Kidney (tissue), 14 donors: Measurements from ENCODE around the gene IFTAP. TPM values are rescaled to one million over a fixed set of nuclear protein-coding genes. Genes with fewer than 3 reads are reported as not detected.
A peak's percentile ranks its signal among the peaks of the same experiment; 100 is the strongest.

Experiments used
- DNase-seq, 5 donors: peaks; one replicate each; pipeline ENCODE4 v3.0.0-alpha.2; 2013 to 2020
- FAIRE-seq: peaks from 2 replicates; lab custom pipeline; 2012; peaks lifted over from hg19 to GRCh38; lab: Jason Lieb, UNC
- H3K27ac ChIP-seq, 2 donors: one replicate each; pipeline ENCODE4 v1.7.0; 2013; ENCODE audit warnings: low read depth in 2 of 2, low read length in 2 of 2, inconsistent platforms in 1 of 2
- H3K27me3 ChIP-seq: one replicate; pipeline ENCODE4 v1.7.1; 2013; ENCODE audit warnings: low read length, inconsistent platforms; ENCODE audit not compliant: control insufficient read depth, insufficient read depth
- H3K36me3 ChIP-seq, 3 donors: one replicate each; pipeline versions ENCODE4 v1.7.0 to v1.7.1; 2013; ENCODE audit warnings: low read length in 3 of 3, control low read depth in 1 of 3, inconsistent platforms in 1 of 3; ENCODE audit not compliant: insufficient read depth in 3 of 3, control insufficient read depth in 2 of 3
- H3K4me1 ChIP-seq, 3 donors: one replicate each; pipeline versions ENCODE4 v1.7.0 to v1.7.1; 2013; ENCODE audit warnings: low read length in 3 of 3, inconsistent platforms in 1 of 3, low read depth in 1 of 3; ENCODE audit not compliant: control insufficient read depth in 2 of 3, insufficient read depth in 2 of 3
- H3K4me3 ChIP-seq, 3 donors: one replicate each; pipeline versions ENCODE4 v1.7.0 to v1.8.1; 2013; ENCODE audit warnings: low read length in 3 of 3, control low read depth in 1 of 3, inconsistent platforms in 1 of 3
- H3K9ac ChIP-seq, 3 donors: one replicate each; pipeline versions ENCODE4 v1.7.0 to v1.7.1; 2013; ENCODE audit warnings: low read length in 3 of 3, control low read depth in 1 of 3, inconsistent platforms in 1 of 3
- H3K9me3 ChIP-seq, 3 donors: one replicate each; pipeline versions ENCODE4 v1.7.0 to v1.7.1; 2013; ENCODE audit warnings: low read length in 3 of 3, control low read depth in 1 of 3, inconsistent platforms in 1 of 3; ENCODE audit not compliant: control insufficient read depth in 2 of 3, insufficient read depth in 1 of 3
- intact Hi-C: fragments of 100-400 bp; cut with DNase I; formaldehyde crosslinking; loops from one replicate; pipeline ENCODE4 v1.11.1; 2022
- polyA plus RNA-seq: library from polyadenylated mRNA; stranded (reverse); fragments of 350-450 nt; fragmentation: Illumina TruSeq; extraction: RNeasy Lipid Tissue Mini Kit (QIAGEN cat#74804); gene quantifications from one replicate; pipeline ENCODE4 v1.2.3, GENCODE V29; 2014; ENCODE audit warnings: low read depth, low replicate concordance; ENCODE audit not compliant: insufficient read depth
- total RNA-seq: library from RNA; stranded (reverse); fragmentation: NEBNext Ultra II Directional; extraction: Animal tissue kit (Norgen Biotek cat#: 25700); gene quantifications from one replicate; pipeline ENCODE4 v1.2.1, GENCODE V29; 2021
- TF ChIP-seq, protein P1 (sequence below): IDR thresholded peaks from 3 replicates; pipeline ENCODE4 v1.5.1; 2012; ENCODE audit warnings: mild to moderate bottlenecking, moderate library complexity, borderline replicate concordance; ENCODE audit not compliant: insufficient read depth; ENCODE audit errors: extremely low read depth
- donor health status: control.
- donor health status: control.
- donor health status: control.
- donor health status: control.
- donor health status: control.
- donor health status: DM: yes; HTN: yes; CAD: no.
- donor health status: Normal renal cell carcinoma (clear cell type).

Gene IFTAP
- total and polyA plus RNA-seq, 2 donors from 2014 or later = 13.4 to 49.3 TPM

DNA sequence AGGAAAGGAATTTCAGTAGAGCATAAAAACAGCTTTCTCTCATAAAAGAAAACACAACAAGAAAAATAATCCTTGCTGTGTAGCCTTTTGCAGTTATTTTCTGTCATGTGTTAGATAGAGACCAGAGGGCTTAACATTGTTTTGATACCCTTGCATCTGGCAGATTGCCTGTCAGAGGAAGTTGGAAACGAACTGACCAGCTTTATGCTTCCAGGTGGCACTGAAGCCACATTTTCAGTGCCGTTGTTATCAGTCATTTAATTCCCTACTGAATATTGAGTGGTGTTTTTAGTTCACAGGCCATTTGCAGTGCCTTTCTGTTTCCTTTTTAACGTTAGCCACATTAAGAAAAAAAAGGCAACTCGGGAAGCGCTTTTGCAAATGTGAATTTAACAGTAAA lies 25.2 kb downstream of the IFTAP start:
- Histone ChIP-seq H3K27me3 (no peaks in the 10 kb centered on the region), H3K4me3 (peak overlapping the region in 1 of 3 donors; percentile 5), H3K9ac (no peak overlapping the region), H3K4me1 (peaks cover 0 to 4% (median 2%) of the 10 kb centered on the region in 3 donors), H3K9me3 (no peaks in the 10 kb centered on the region), H3K27ac (no peak overlapping the region), H3K36me3 (no peaks in the 10 kb centered on the region)
- DNase-seq = peak in 3 of 5 donors; percentile 13 to 78 (median 60)
- intact Hi-C loops = no loop called here
- TF ChIP-seq, protein P1, sequence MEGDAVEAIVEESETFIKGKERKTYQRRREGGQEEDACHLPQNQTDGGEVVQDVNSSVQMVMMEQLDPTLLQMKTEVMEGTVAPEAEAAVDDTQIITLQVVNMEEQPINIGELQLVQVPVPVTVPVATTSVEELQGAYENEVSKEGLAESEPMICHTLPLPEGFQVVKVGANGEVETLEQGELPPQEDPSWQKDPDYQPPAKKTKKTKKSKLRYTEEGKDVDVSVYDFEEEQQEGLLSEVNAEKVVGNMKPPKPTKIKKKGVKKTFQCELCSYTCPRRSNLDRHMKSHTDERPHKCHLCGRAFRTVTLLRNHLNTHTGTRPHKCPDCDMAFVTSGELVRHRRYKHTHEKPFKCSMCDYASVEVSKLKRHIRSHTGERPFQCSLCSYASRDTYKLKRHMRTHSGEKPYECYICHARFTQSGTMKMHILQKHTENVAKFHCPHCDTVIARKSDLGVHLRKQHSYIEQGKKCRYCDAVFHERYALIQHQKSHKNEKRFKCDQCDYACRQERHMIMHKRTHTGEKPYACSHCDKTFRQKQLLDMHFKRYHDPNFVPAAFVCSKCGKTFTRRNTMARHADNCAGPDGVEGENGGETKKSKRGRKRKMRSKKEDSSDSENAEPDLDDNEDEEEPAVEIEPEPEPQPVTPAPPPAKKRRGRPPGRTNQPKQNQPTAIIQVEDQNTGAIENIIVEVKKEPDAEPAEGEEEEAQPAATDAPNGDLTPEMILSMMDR = no peak
- FAIRE-seq = no peak

DNA sequence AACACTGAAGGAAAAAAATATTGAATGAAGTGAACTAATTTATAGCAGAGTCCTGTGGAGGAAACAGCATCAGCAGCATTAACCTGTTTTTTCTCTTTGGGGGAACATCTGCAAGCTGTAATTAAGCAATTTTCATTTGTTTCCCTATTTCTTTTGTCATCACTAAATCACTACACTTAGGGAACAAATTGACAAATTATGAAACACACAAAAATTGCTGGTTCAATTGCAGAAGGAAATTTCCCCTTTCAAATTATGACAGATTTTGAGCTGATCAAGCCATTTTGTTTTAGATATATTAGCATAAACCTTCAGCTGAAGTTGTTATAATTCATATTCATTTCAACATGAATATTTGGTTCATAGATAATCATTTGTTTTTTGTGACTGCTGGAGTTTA lies 25.9 kb downstream of the IFTAP start:
- H3K27me3 ChIP-seq = no peaks in the 10 kb centered on the region
- intact Hi-C loops = no loop called here
- H3K4me1 ChIP-seq = peaks cover 0 to 4% (median 2%) of the 10 kb centered on the region in 3 donors
- TF ChIP-seq, protein P1 = no peak
- no peaks in the 10 kb centered on the region for H3K36me3 ChIP-seq
- no peak overlapping the region for H3K27ac ChIP-seq
- H3K9me3 ChIP-seq = no peaks in the 10 kb centered on the region
- FAIRE-seq (no peak), DNase-seq (no peak)
- no peak overlapping the region for H3K9ac ChIP-seq
- no peak overlapping the region for H3K4me3 ChIP-seq

DNA sequence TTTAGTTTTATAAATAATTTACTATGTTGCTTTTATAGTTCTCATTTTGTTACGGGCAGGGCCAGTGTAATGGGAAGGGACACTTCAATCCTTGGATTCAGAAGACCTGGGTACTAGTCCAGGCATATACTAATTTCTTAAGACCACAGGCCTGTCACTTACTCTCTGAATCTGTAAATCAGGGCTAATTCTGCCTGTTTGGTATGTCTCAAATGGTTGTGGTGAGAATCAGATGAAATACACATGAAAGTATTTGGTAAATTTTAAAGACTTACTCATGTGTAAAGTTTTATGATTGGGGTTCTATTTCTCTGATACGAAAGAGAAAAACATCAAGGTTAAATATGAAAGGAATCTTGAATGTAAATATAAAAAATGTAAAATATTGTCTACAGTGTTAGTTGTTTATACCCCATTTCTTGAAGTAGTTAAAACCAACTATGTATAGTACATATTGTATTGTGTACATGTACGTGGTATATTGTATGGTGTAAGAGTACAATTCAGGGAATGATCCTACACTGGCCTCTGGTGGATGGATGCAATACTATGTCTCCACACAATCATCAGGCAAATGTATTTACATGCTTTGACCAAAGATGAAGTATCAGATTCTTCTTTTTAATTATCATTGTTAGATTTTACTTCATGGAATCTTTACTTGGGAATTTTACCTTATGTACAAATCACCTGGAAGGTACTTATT lies 28.3 kb downstream of the IFTAP start:
- H3K9me3 ChIP-seq = no peaks in the 10 kb centered on the region
- no peaks in the 10 kb centered on the region for H3K36me3 ChIP-seq
- intact Hi-C loops = no loop called here
- no peak overlapping the region for H3K4me3 ChIP-seq
- TF ChIP-seq, protein P1 = peak; percentile 29
- H3K27ac ChIP-seq = no peak overlapping the region
- H3K4me1 ChIP-seq = peaks cover 0 to 4% (median 2%) of the 10 kb centered on the region in 3 donors
- DNase-seq (peak in 3 of 5 donors; percentile 15 to 76 (median 57)), FAIRE-seq (peak; percentile 64)
- no peak overlapping the region for H3K9ac ChIP-seq
- no peaks in the 10 kb centered on the region for H3K27me3 ChIP-seq

DNA sequence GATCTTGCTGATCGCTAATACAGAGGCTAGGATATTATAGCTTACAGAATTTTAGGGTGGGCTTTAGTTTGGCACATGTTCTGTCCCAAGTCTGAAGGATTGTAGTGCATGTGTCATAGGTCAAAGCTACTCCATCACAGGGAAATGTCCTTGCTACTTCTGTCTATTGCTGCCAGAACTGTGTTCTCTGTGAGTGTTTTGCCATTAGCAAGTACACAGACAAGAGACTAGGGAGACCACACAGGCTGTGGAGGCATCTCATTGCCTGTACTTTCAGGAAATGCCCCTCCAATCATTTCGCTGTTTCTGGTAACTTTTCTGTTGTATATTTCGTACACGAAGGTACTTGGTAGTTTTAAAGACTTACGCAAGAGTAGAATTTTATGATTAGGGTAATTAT lies 29.2 kb downstream of the IFTAP start:
- Histone ChIP-seq H3K36me3 (no peaks in the 10 kb centered on the region), H3K4me1 (peaks cover 0 to 3% (median 2%) of the 10 kb centered on the region in 3 donors), H3K9ac (no peak overlapping the region), H3K4me3 (no peak overlapping the region), H3K27me3 (no peaks in the 10 kb centered on the region), H3K27ac (no peak overlapping the region), H3K9me3 (no peaks in the 10 kb centered on the region)
- DNase-seq = no peak
- TF ChIP-seq, protein P1 = no peak
- no peak for FAIRE-seq
- intact Hi-C loops = no loop called here
